Measurements from ENCODE around the gene MSRB1. TPM values are rescaled to one million over a fixed set of nuclear protein-coding genes. Genes with fewer than 3 reads are reported as not detected.

The MSRB1 gene
- total and polyA plus RNA-seq, 2 donors (not counting 1 experiment from before 2014, with no cell fraction given), result 8.5 to 17.5 TPM

GRCh38 chr16:1975432-1976215, 32.6 kb upstream of the MSRB1 start:
- TF ChIP-seq EZH2 (IDR thresholded peaks at IDR 0.05; ENCODE audit: borderline replicate concordance, insufficient read depth, low read depth, low read length, poor library complexity, severe bottlenecking) (no peak), CTCF (IDR thresholded peaks at IDR 0.05) (no peak)
- Mint-ChIP-seq H3K27ac (no peak overlapping the region), H3K4me3 (no peak overlapping the region)

More at GRCh38 chr16:1975432-1976215, 32.6 kb upstream of the MSRB1 start:
- Mint-ChIP-seq H3K27me3 (no peaks in the 10 kb centered on the region), H3K9me3 (ENCODE audit: insufficient read depth) (no peaks in the 10 kb centered on the region), H3K4me1 (peaks cover 21% of the 10 kb centered on the region)
- DNase-seq (no peak), ATAC-seq (ENCODE audit: low read depth) (no peak)
- Histone ChIP-seq H4K20me1 (ENCODE audit: control insufficient read depth, insufficient read depth, low read length, poor library complexity, severe bottlenecking) (peaks cover 48% of the 10 kb centered on the region), H3K36me3 (replicated peaks in 1 of 2; ENCODE audit: control extremely low read depth in 1 of 2, control insufficient read depth in 1 of 2, extremely low read depth in 1 of 2, insufficient read depth in 2 of 2, low read length in 1 of 2) (peaks cover 0 to 42% of the 10 kb centered on the region in 2 experiments), H3K9me3 (ENCODE audit: control extremely low read depth in 1 of 3, control insufficient read depth in 2 of 3, insufficient read depth in 1 of 3, low read length in 2 of 3) (peaks cover 0 to 6% (median 0%) of the 10 kb centered on the region in 3 donors), H3K27me3 (replicated peaks in 1 of 4; ENCODE audit: control extremely low read depth in 1 of 4, control insufficient read depth in 3 of 4, insufficient read depth in 4 of 4, low read length in 3 of 4) (peaks cover 0 to 42% (median 7%) of the 10 kb centered on the region in 4 experiments), H3K27ac (ENCODE audit: low read length in 2 of 2) (no peak overlapping the region), H3K4me2 (replicated peaks; ENCODE audit: low read depth, low read length, poor library complexity, severe bottlenecking) (no peak overlapping the region), H3K4me1 (ENCODE audit: control insufficient read depth in 2 of 2, insufficient read depth in 2 of 2, low read length in 2 of 2) (peaks cover 9 to 31% of the 10 kb centered on the region in 2 donors), H2AFZ (ENCODE audit: insufficient read depth, low read depth, low read length, poor library complexity, severe bottlenecking) (no peak overlapping the region), H3K9ac (ENCODE audit: low read length) (no peak overlapping the region), H3K79me2 (ENCODE audit: control insufficient read depth, insufficient read depth, low read length) (peaks cover 40% of the 10 kb centered on the region), H3K4me3 (ENCODE audit: control extremely low read depth in 1 of 5, extremely low read depth in 1 of 5, insufficient read depth in 1 of 5, low read depth in 2 of 5, low read length in 4 of 5) (no peak overlapping the region)
- 97% methylated on average over 31 of the region's 33 CpGs for WGBS (ENCODE audit: insufficient coverage)
- ChIA-PET CTCF (no interaction called here), POLR2A (interaction anchor here (0.5 to 1.8 kb wide), 2 partner anchors 11 to 36 kb away, joined by 5 to 7 read pairs; partner anchors contain the start of gene RPS2)
- intact Hi-C loops (cut with micrococcal nuclease), result no loop called here
